Gastrocnemius medialis (tissue), 4 donors: ENCODE results near the gene FBXL22. TPM values are rescaled to one million over a fixed set of nuclear protein-coding genes. Genes with fewer than 3 reads are reported as not detected.

Experiments
- ATAC-seq, 2 donors: fragments of 150-250 bp; one replicate each; pipeline ENCODE4 v1.9.1; 2016
- DNase-seq, 2 donors: peaks; one replicate each; pipeline ENCODE4 v3.0.0-alpha.2; 2019
- H3K27ac ChIP-seq, 4 donors: fragments of 200-600 bp; sonication (generic); 1 replicate in 1 of 4; 2 replicates in 3 of 4; pipeline ENCODE4 v1.5.1; 2016 to 2018; ENCODE audit warnings: mild to moderate bottlenecking in 2 of 4, moderate library complexity in 1 of 4
- H3K27me3 ChIP-seq, 3 donors: fragments of 200-600 bp; sonication (generic) in 2 of 3; 1 replicate in 1 of 3; 2 replicates in 2 of 3; pipeline versions ENCODE4 v1.5.1 to v1.6.0; 2016 to 2019; ENCODE audit warnings: mild to moderate bottlenecking in 1 of 3, moderate library complexity in 1 of 3
- H3K36me3 ChIP-seq, 2 donors: fragments of 200-600 bp; sonication (generic) in 1 of 2; one replicate each; pipeline ENCODE4 v1.5.1; 2017 to 2018
- H3K4me1 ChIP-seq, 2 donors: fragments of 200-600 bp; sonication (generic) in 1 of 2; one replicate each; pipeline ENCODE4 v1.5.1; 2016 to 2017; ENCODE audit warnings: mild to moderate bottlenecking in 2 of 2
- H3K4me3 ChIP-seq, 4 donors: fragments of 200-600 bp; sonication (generic) in 3 of 4; 1 replicate in 1 of 4; 2 replicates in 3 of 4; pipeline ENCODE4 v1.5.1; 2016 to 2019; ENCODE audit warnings: mild to moderate bottlenecking in 2 of 4
- H3K9me3 ChIP-seq, 3 donors: fragments of 200-600 bp; sonication (generic) in 2 of 3; 1 replicate in 1 of 3; 2 replicates in 2 of 3; pipeline ENCODE4 v1.5.1; 2016 to 2019
- CTCF ChIP-seq, 5 experiments: fragments of 450-650 bp in 3 of 5; fragments of 200-600 bp in 2 of 5; sonication (generic) in 2 of 5; IDR thresholded peaks in 4 of 5; conservative IDR thresholded peaks in 1 of 5; 1 replicate in 4 of 5; 2 replicates in 1 of 5; pipeline ENCODE4 v1.5.1; 2016 to 2019; ENCODE audit warnings: antibody characterized with exemption in 5 of 5, mild to moderate bottlenecking in 3 of 5, moderate library complexity in 3 of 5
- POLR2A ChIP-seq, 2 donors: fragments of 450-650 bp; IDR thresholded peaks; one replicate each; pipeline ENCODE4 v1.6.1; 2017; ENCODE audit warnings: antibody characterized with exemption in 2 of 2, mild to moderate bottlenecking in 2 of 2, moderate library complexity in 2 of 2
- in situ Hi-C, 4 donors: fragments of 200-750 bp; cut with MboI; loops; one replicate each; pipeline versions ENCODE4 v1.15.0 to v1.8.0; 2017; ENCODE audit warnings: low sequenced_read_pairs in 4 of 4
- intact Hi-C: fragments of 100-400 bp; cut with DNase I; formaldehyde crosslinking; loops from one replicate; pipeline ENCODE4 v1.15.1; 2023; ENCODE audit warnings: low total_unique reads
- total RNA-seq, 4 donors: library from RNA; depleted of rRNA; stranded (reverse); fragments of >200 nt; gene quantifications; one replicate each; pipeline versions ENCODE4 v1.1.0 to v1.2.3, GENCODE V29; 2016

Gene FBXL22
- total RNA-seq, 4 donors from 2014 or later, result 0.36 to 0.89 (median 0.68) TPM; not detected in 1

GRCh38 chr15:63600616-63601025 is 3.4 kb downstream of the FBXL22 start:
- Histone ChIP-seq H3K27me3 (no peaks in the 10 kb centered on the region), H3K4me1 (peaks cover 52 to 53% of the 10 kb centered on the region in 2 donors), H3K9me3 (no peaks in the 10 kb centered on the region), H3K4me3 (peak overlapping the region; percentile 74 to 89 (median 84)), H3K27ac (peak overlapping the region; percentile 89 to 96 (median 96)), H3K36me3 (no peaks in the 10 kb centered on the region)
- ATAC-seq, result peak; percentile 63 to 69
- peak; percentile 74 to 87 for DNase-seq
- intact Hi-C loops (loop anchor here (1.0 to 5.0 kb wide), 2 partner anchors 96 to 467 kb away; partner anchors contain the start of gene USP3), in situ Hi-C loops (loop anchor here in 2 of 4 donors (10.0 to 25.0 kb wide), 2 partner anchors 116 to 462 kb away; no protein-coding TSS in a partner anchor)
- peak; percentile 80 to 82 for TF ChIP-seq POLR2A (IDR thresholded peaks at IDR 0.05)
- peak in 4 of 5 experiments; percentile 24 to 57 (median 42) for TF ChIP-seq CTCF (IDR thresholded peaks at IDR 0.05 in 4 of 5, conservative IDR thresholded peaks at IDR 0.05 in 1 of 5)

- Histone ChIP-seq H3K27me3 (no peaks in the 10 kb centered on the region), H3K36me3 (no peaks in the 10 kb centered on the region), H3K4me1 (peaks cover 47 to 48% of the 10 kb centered on the region in 2 donors), H3K27ac (peak overlapping the region; percentile 73 to 96 (median 88)), H3K9me3 (no peaks in the 10 kb centered on the region), H3K4me3 (peak overlapping the region; percentile 74 to 89 (median 84))
- TF ChIP-seq POLR2A (IDR thresholded peaks at IDR 0.05) (no peak), CTCF (IDR thresholded peaks at IDR 0.05 in 4 of 5, conservative IDR thresholded peaks at IDR 0.05 in 1 of 5) (peak in 1 of 5 experiments; percentile 17)
- intact Hi-C loops (loop anchor here (5.0 kb wide), 1 partner anchor 466 kb away; no protein-coding TSS in a partner anchor), in situ Hi-C loops (loop anchor here in 2 of 4 donors (10.0 to 25.0 kb wide), 2 partner anchors 116 to 461 kb away; no protein-coding TSS in a partner anchor)
- peak; percentile 9 to 19 for ATAC-seq
- DNase-seq, result no peak
Measured at GRCh38 chr15:63601026-63601703, 4.0 kb downstream of the FBXL22 start.

DNA sequence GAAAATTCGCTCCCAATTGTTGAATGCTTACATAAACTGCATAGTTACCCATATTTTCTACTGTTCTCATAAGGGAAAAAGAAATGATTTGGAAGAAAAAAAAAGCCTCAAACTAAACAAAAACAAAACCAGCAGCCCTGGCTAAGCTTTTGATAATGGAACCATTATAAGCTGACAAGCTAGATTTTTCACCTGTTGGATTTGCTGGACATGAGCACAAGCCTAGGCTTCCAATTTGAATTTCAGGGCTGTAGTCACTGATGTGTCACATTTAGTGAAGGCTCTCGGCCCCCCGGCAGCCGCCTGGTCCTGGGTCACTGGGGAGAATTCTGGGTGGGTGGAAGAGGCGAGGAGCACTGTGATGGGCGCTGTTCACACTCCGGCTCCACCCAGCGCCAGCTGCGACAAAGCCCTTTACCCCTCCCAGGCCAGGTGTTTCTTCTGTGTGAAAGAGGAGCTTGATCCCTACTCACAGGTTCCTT is 4.6 kb downstream of the FBXL22 start:
- intact Hi-C loops (loop anchor here (5.0 kb wide), 1 partner anchor 466 kb away; no protein-coding TSS in a partner anchor), in situ Hi-C loops (loop anchor here in 2 of 4 donors (10.0 to 25.0 kb wide), 2 partner anchors 117 to 461 kb away; no protein-coding TSS in a partner anchor)
- TF ChIP-seq CTCF (IDR thresholded peaks at IDR 0.05 in 4 of 5, conservative IDR thresholded peaks at IDR 0.05 in 1 of 5) (peak in 1 of 5 experiments; percentile 1), POLR2A (IDR thresholded peaks at IDR 0.05) (no peak)
- no peak for ATAC-seq
- Histone ChIP-seq H3K27me3 (no peaks in the 10 kb centered on the region), H3K9me3 (no peaks in the 10 kb centered on the region), H3K27ac (peak overlapping the region; percentile 73 to 96 (median 88)), H3K4me3 (peak overlapping the region; percentile 74 to 89 (median 84)), H3K4me1 (peaks cover 41 to 42% of the 10 kb centered on the region in 2 donors), H3K36me3 (no peaks in the 10 kb centered on the region)
- DNase-seq, result no peak

GRCh38 chr15:63602595-63602994 is 5.4 kb downstream of the FBXL22 start:
- peaks cover 0 to 5% of the 10 kb centered on the region in 2 donors for H3K36me3 ChIP-seq
- no peaks in the 10 kb centered on the region for H3K27me3 ChIP-seq
- DNase-seq (no peak), ATAC-seq (no peak)
- H3K4me3 ChIP-seq, result no peak overlapping the region
- peaks cover 33% of the 10 kb centered on the region in 2 donors for H3K4me1 ChIP-seq
- in situ Hi-C loops, result loop anchor here in 2 of 4 donors (10.0 to 25.0 kb wide), 2 partner anchors 118 to 460 kb away; no protein-coding TSS in a partner anchor
- intact Hi-C loops, result loop anchor here (5.0 kb wide), 1 partner anchor 465 kb away; no protein-coding TSS in a partner anchor
- H3K27ac ChIP-seq, result no peak overlapping the region
- TF ChIP-seq CTCF (IDR thresholded peaks at IDR 0.05 in 4 of 5, conservative IDR thresholded peaks at IDR 0.05 in 1 of 5) (no peak), POLR2A (IDR thresholded peaks at IDR 0.05) (no peak)
- H3K9me3 ChIP-seq, result no peaks in the 10 kb centered on the region
